Stimulated activated naive CD8-positive, alpha-beta T cell treated with anti-CD3 and anti-CD28 coated beads, Interleukin-15, Interleukin-2, amounts not matched to agents 100 ng/mL and 50 ng/mL, for 24 hours (primary cell): ENCODE data around the gene DPPA3.
"Not testable (repeated sequence)": the region's sequence is repeated elsewhere in the genome, so short reads cannot be mapped to it uniquely, and the experiment has no call there.

ENCODE experiments used
- H3K27ac Mint-ChIP-seq: one replicate; pipeline ENCODE4 v1.8.0; 2021; ENCODE audit warnings: mild to moderate bottlenecking, mixed read lengths
- H3K27me3 Mint-ChIP-seq: one replicate; pipeline ENCODE4 v1.8.0; 2021; ENCODE audit warnings: mixed read lengths
- H3K36me3 Mint-ChIP-seq: one replicate; pipeline ENCODE4 v1.8.0; 2021; ENCODE audit warnings: low read depth, mixed read lengths
- H3K4me1 Mint-ChIP-seq: one replicate; pipeline ENCODE4 v1.8.0; 2021; ENCODE audit warnings: low read depth, mixed read lengths
- H3K4me3 Mint-ChIP-seq: one replicate; pipeline ENCODE4 v1.8.0; 2021; ENCODE audit warnings: mild to moderate bottlenecking, mixed read lengths
- H3K9me3 Mint-ChIP-seq: one replicate; pipeline ENCODE4 v1.8.0; 2021; ENCODE audit warnings: mixed read lengths

The DPPA3 gene

DNA sequence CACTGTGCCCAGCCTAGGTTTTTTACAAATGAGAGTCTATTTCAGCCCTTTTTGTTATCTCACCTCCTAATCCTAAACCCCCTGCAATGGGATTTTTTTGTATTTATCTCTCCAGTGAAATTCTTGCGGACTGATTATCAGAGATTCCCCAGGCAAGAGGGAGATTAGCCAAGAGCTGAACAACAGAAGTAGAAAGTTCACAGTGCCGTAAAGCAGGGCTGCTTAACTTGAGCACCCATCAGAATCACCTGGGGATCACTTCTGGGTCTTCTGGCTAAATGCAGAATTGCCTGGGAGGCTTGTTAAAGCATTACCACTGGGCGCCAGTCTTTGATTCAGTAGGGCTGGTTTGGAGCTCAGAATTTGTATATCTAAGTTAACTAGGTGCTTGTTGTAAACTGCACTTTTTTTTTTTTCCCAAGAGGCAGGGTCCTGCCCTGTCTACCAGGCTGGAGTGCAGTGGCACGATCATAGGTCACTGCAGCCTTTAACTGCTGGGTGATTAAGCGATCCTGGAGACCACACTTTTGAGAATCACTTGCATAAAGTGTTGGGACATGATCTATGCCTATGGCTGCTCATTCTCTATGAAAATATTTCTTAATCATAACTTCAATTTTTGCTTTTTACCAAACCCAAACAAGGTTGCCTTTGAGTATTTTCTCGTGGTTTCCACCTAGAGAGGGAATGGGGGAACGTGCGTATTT is 1.1 kb upstream of the DPPA3 start:
- Mint-ChIP-seq H3K4me3 (no peak overlapping the region), H3K4me1 (no peaks in the 10 kb centered on the region), H3K27me3 (no peaks in the 10 kb centered on the region), H3K36me3 (no peaks in the 10 kb centered on the region), H3K9me3 (no peaks in the 10 kb centered on the region), H3K27ac (no peak overlapping the region)

GRCh38 chr12:7712841-7713442 is 1.7 kb downstream of the DPPA3 start:
- Mint-ChIP-seq H3K9me3 (no peaks in the 10 kb centered on the region), H3K4me3 (no peak overlapping the region), H3K27me3 (peaks cover 5% of the 10 kb centered on the region), H3K36me3 (no peaks in the 10 kb centered on the region), H3K27ac (no peak overlapping the region), H3K4me1 (no peaks in the 10 kb centered on the region)

DNA sequence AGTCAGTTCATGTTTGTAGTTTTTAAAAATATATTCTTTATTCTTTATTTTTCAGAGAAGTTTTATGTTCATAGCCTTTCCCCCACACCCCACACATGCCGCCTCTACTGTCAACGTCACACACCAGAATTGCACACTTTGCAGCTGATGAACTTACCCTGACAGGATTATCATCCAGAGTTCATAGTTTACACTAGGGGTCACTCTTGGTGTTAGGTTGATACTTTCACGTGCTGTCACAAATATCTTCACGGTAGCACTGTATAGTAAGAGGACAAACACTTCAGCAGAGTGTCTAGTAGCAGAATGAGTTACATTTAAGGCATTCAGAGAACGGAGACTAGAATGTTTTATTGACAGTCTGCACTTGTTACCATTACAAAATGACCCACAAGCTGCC is 5.1 kb downstream of the DPPA3 start:
- Mint-ChIP-seq H3K36me3 (no peaks in the 10 kb centered on the region), H3K9me3 (no peaks in the 10 kb centered on the region), H3K27me3 (peaks cover 8% of the 10 kb centered on the region), H3K4me1 (no peaks in the 10 kb centered on the region), H3K4me3 (no peak overlapping the region), H3K27ac (no peak overlapping the region)

GRCh38 chr12:7719946-7720730 is 8.9 kb downstream of the DPPA3 start:
- Mint-ChIP-seq H3K27me3 (peaks cover 8% of the 10 kb centered on the region), H3K4me3 (no peak overlapping the region), H3K27ac (no peak overlapping the region), H3K9me3 (no peaks in the 10 kb centered on the region), H3K4me1 (no peaks in the 10 kb centered on the region), H3K36me3 (no peaks in the 10 kb centered on the region)

GRCh38 chr12:7723926-7724325 is 12.7 kb downstream of the DPPA3 start:
- H3K27me3 Mint-ChIP-seq: peaks cover 7% of the 10 kb centered on the region
- H3K4me3 Mint-ChIP-seq: no peak overlapping the region
- H3K4me1 Mint-ChIP-seq: no peaks in the 10 kb centered on the region
- no peak overlapping the region for H3K27ac Mint-ChIP-seq
- no peaks in the 10 kb centered on the region for H3K9me3 Mint-ChIP-seq
- H3K36me3 Mint-ChIP-seq: no peaks in the 10 kb centered on the region

DNA sequence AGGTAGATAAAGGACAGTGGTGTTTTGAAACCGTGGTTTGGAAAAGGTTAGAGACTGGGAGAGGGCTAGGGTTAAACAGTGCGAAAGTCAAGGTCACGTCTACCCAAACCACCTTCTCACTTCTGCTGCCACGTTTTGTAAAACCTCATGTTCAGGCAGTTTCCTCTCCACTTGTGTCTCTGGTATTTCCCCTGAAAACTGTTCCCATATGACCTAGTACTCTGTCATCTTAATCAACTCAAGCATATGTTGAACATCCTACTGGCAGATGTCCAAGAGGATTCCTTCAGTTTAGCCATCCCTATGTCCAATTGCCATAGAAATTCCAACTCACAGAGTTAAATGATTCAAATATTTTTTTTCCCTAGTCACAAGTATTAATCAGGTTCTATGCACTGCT is 18.5 kb downstream of the DPPA3 start:
- Mint-ChIP-seq H3K27ac (no peak overlapping the region), H3K4me1 (no peaks in the 10 kb centered on the region), H3K27me3 (peaks cover 7% of the 10 kb centered on the region), H3K36me3 (no peaks in the 10 kb centered on the region), H3K9me3 (no peaks in the 10 kb centered on the region), H3K4me3 (no peak overlapping the region)

- not testable (repeated sequence) for H3K9me3 Mint-ChIP-seq, H3K36me3 Mint-ChIP-seq, H3K27ac Mint-ChIP-seq, H3K4me1 Mint-ChIP-seq, H3K27me3 Mint-ChIP-seq, H3K4me3 Mint-ChIP-seq
These were observed 19.8 kb downstream of the DPPA3 start for GRCh38 chr12:7730984-7731383.

DNA sequence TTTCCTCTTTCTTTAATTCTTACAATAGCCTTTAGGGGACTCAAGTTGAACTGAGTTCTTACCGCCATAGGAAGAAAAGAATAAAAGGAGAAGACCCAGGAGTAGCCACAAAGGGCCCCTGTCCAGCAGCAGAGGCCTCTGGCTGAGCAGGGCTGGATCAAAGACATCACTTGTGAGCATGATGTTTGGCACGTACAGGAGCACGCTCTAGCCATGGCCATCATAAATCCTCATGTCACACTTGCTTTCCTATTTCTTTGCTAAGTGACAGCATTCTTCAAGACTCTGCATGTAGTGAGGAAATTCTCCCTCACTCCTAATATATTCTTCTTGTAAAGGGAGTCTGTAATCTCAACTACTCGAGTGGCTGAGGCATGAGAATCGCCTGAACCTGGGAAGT is 20.3 kb downstream of the DPPA3 start:
- Mint-ChIP-seq H3K36me3 (no peaks in the 10 kb centered on the region), H3K4me3 (no peak overlapping the region), H3K4me1 (no peaks in the 10 kb centered on the region), H3K9me3 (no peaks in the 10 kb centered on the region), H3K27ac (no peak overlapping the region), H3K27me3 (peaks cover 4% of the 10 kb centered on the region)

DNA sequence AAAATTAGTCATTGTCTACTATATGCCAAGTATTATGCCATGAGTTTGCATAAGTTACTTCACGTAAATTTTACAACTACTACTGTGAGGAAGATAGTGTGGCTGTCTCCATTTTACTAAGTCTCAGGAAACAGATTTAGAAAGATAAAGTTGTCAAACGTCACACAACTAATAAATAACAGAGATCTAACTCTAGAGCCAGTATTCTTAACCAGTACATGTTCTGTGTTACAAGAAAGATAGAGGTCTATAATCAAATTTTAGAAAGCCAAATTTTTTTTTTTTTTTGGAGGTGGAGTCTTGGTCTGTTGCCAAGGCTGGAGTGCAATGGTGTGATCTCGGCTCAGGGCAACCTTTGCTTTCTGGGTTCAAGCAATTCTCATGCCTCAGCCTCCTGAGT is 21.8 kb downstream of the DPPA3 start:
- Mint-ChIP-seq H3K27ac (no peak overlapping the region), H3K4me1 (no peaks in the 10 kb centered on the region), H3K9me3 (no peaks in the 10 kb centered on the region), H3K27me3 (no peaks in the 10 kb centered on the region), H3K4me3 (no peak overlapping the region), H3K36me3 (no peaks in the 10 kb centered on the region)

DNA sequence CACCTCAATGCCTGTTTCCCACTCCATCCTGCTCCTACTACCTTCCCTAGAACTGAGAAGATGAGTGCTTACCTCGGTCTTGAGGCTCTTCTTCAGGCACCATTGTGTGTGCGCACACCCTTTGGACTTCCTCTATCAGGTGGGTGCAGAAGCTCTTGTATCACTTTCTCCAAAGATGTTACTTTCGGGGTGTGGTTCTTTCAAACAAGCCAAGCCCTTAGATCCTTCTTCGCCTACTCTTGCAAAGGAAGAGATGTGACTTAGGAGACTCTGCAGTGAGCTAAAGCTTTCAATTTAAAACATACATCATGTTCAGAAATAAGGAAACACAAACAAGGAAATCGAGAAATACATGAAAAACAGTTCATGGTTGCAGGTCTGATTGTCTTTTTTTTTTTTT is 36.0 kb downstream of the DPPA3 start, which contains the start of gene CLEC4C:
Gene CLEC4C, minus strand, starts transcription at position 130 of the 400 bp plus-strand sequence. Its CDS starts 27 bp downstream, at position 103.
- Mint-ChIP-seq H3K27ac (no peak within 1 kb of the TSS), H3K4me3 (no peak within 1 kb of the TSS), H3K36me3 (no peaks in the 10 kb centered on the region), H3K9me3 (no peaks in the 10 kb centered on the region), H3K27me3 (no peaks in the 10 kb centered on the region), H3K4me1 (peaks cover 3% of the 10 kb centered on the region)

- Mint-ChIP-seq H3K9me3 (no peaks in the 10 kb centered on the region), H3K27ac (no peak overlapping the region), H3K27me3 (no peaks in the 10 kb centered on the region)
These were observed 37.6 kb downstream of the DPPA3 start for GRCh38 chr12:7748852-7749251.

DNA sequence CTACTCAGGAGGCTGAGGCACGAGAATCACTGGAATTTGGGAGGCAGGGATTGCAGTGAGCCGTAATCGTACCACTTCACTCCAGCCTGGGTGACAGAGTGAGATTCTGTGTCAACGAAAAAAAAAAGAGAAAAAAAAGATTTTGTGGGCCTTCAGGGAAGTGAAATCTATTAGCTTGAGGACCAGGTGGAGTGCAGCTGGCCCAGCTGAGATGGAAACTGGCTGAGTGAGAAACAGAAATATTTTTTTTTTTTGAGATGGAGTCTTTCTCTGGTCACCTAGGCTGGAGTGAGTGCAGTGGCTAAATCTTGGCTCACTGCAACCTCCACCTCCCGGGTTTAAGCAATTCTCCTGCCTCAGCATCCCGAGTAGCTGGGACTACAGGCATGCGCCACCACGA is 38.2 kb downstream of the DPPA3 start:
- Mint-ChIP-seq H3K27me3 (no peaks in the 10 kb centered on the region), H3K36me3 (no peaks in the 10 kb centered on the region), H3K4me1 (peaks cover 4% of the 10 kb centered on the region), H3K4me3 (no peak overlapping the region), H3K27ac (no peak overlapping the region), H3K9me3 (no peaks in the 10 kb centered on the region)

More at GRCh38 chr12:7748852-7749251, 37.6 kb downstream of the DPPA3 start:
- Mint-ChIP-seq H3K4me1 (peaks cover 4% of the 10 kb centered on the region), H3K36me3 (no peaks in the 10 kb centered on the region), H3K4me3 (no peak overlapping the region)

GRCh38 chr12:7750350-7750749 is 39.1 kb downstream of the DPPA3 start:
- no peaks in the 10 kb centered on the region for H3K9me3 Mint-ChIP-seq
- H3K27me3 Mint-ChIP-seq: no peaks in the 10 kb centered on the region
- no peak overlapping the region for H3K27ac Mint-ChIP-seq
- H3K4me3 Mint-ChIP-seq: no peak overlapping the region
- H3K4me1 Mint-ChIP-seq: peaks cover 4% of the 10 kb centered on the region
- no peaks in the 10 kb centered on the region for H3K36me3 Mint-ChIP-seq

GRCh38 chr12:7751394-7751793 is 40.2 kb downstream of the DPPA3 start:
- Mint-ChIP-seq H3K9me3 (no peaks in the 10 kb centered on the region), H3K27me3 (no peaks in the 10 kb centered on the region), H3K27ac (no peak overlapping the region), H3K4me3 (no peak overlapping the region), H3K36me3 (no peaks in the 10 kb centered on the region), H3K4me1 (peaks cover 9% of the 10 kb centered on the region)
